Measurements from ENCODE around the gene CCDC195. TPM values are rescaled to one million over a fixed set of nuclear protein-coding genes. Genes with fewer than 3 reads are reported as not detected.

The CCDC195 gene, protein sequence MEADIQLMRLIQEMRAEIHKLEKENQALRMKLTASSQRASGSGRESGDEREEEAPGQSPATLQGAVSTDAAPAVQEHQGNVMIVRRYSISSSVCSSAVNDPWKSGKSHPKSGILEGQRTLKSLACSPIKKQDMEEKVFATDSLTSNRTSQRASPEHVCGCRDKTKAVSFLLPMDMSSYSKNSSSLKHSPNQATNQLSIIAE
- polyA plus RNA-seq (2012; ENCODE audit: insufficient read depth, insufficient read length, low read depth), result not detected

DNA sequence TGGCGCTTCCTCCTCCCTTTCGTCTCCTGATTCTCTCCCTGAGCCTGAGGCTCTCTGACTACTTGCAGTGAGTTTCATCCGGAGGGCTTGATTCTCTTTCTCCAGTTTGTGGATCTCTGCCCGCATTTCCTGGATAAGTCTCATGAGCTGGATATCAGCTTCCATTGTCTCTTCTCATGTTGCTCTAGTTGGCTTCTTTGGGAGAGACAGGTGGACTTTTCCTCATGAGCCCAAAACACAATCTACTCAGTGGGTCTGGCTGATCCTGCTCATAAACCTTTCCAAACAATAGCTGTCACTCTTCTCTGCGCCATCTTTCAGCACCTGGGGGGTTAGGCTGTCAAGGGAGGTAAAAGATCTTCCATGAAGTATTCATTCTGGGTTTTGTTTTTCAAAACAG lies at the start of gene CCDC195:
Gene CCDC195 (minus strand): TSS at position 165 of the 400 bp plus-strand sequence. CDS start 0 bp downstream, at position 165.
- no peak for DNase-seq
- no peak within 1 kb of the TSS for H3K4me3 ChIP-seq (ENCODE audit: low read depth, low read length)
- H3K4me1 ChIP-seq, result no peaks in the 10 kb centered on the region
- no peaks in the 10 kb centered on the region for H3K9me3 ChIP-seq
- H3K27me3 ChIP-seq, result no peaks in the 10 kb centered on the region
- no peaks in the 10 kb centered on the region for H3K36me3 ChIP-seq
- TF ChIP-seq, protein P1, sequence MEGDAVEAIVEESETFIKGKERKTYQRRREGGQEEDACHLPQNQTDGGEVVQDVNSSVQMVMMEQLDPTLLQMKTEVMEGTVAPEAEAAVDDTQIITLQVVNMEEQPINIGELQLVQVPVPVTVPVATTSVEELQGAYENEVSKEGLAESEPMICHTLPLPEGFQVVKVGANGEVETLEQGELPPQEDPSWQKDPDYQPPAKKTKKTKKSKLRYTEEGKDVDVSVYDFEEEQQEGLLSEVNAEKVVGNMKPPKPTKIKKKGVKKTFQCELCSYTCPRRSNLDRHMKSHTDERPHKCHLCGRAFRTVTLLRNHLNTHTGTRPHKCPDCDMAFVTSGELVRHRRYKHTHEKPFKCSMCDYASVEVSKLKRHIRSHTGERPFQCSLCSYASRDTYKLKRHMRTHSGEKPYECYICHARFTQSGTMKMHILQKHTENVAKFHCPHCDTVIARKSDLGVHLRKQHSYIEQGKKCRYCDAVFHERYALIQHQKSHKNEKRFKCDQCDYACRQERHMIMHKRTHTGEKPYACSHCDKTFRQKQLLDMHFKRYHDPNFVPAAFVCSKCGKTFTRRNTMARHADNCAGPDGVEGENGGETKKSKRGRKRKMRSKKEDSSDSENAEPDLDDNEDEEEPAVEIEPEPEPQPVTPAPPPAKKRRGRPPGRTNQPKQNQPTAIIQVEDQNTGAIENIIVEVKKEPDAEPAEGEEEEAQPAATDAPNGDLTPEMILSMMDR (IDR thresholded peaks at IDR 0.05; ENCODE audit: low read depth, low read length), result no peak

DNA sequence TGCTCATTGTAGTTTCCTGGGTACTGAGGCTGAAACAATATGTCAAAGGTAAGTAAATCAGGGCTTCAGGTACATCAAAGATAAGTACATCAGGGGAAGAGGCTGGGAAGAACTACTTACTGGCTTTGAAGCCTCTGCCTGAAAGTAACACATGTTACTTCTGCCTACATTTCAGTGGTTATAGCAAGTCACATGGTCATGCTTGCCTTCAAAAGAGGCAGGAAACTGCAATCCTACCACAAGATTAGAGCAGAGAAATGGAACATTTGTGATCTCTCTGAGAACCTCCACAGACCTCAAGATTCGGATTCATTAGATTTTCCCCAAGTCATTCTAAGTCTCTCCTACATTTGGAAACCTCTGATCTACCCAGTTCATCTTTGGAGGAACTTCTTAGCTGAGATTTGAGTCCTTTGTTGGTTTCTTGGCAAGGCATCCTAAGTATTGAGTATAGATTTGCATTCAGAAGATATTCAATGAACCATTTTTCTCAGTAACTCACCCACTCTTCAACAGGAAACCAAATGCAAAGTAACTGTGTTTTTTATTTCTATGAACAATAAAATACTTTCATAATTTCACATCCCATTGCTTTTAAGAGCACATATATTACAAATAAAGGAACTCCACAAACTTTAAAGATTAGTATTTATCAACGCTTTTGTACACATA lies 48.5 kb upstream of the CCDC195 start:
- no peak overlapping the region for H3K4me3 ChIP-seq (ENCODE audit: low read depth, low read length)
- H3K9me3 ChIP-seq, result no peaks in the 10 kb centered on the region
- no peaks in the 10 kb centered on the region for H3K36me3 ChIP-seq
- TF ChIP-seq, protein P1 (IDR thresholded peaks at IDR 0.05; ENCODE audit: low read depth, low read length), result no peak
- H3K27me3 ChIP-seq, result no peaks in the 10 kb centered on the region
- no peak for DNase-seq
- H3K4me1 ChIP-seq, result no peaks in the 10 kb centered on the region

DNA sequence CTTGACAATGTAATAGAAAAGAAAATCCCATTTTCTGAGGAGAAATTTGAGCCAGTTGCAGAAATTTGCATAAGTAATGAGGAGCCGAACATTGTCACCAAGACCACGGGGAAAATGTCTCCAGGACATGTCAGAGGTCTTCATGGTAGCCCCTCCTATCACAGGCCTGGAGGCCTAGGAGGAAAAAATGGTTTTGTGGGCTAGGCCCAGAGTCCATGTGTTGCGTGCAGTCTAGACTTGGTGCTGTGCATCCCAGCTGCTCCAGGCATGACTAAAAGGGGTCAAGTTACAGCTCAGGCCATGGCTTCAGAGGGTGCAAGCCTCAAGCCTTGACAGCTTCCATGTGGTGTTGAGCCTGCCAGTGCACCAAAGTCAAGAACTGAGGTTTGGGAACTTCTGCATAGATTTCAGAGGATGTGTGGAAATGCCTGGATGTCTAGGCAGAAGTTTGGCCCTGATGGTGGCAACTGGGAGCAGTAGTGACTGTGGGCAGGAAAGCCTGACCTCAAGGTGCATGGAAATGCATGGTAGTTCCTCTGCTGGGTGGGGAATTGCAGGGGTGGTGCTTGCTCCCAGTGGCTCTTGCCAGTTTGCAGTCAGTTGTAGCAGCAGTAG lies 41.9 kb upstream of the CCDC195 start:
- no peaks in the 10 kb centered on the region for H3K36me3 ChIP-seq
- no peaks in the 10 kb centered on the region for H3K4me1 ChIP-seq
- DNase-seq, result no peak
- no peak overlapping the region for H3K4me3 ChIP-seq (ENCODE audit: low read depth, low read length)
- TF ChIP-seq, protein P1 (IDR thresholded peaks at IDR 0.05; ENCODE audit: low read depth, low read length), result no peak
- H3K9me3 ChIP-seq, result no peaks in the 10 kb centered on the region
- H3K27me3 ChIP-seq, result no peaks in the 10 kb centered on the region

DNA sequence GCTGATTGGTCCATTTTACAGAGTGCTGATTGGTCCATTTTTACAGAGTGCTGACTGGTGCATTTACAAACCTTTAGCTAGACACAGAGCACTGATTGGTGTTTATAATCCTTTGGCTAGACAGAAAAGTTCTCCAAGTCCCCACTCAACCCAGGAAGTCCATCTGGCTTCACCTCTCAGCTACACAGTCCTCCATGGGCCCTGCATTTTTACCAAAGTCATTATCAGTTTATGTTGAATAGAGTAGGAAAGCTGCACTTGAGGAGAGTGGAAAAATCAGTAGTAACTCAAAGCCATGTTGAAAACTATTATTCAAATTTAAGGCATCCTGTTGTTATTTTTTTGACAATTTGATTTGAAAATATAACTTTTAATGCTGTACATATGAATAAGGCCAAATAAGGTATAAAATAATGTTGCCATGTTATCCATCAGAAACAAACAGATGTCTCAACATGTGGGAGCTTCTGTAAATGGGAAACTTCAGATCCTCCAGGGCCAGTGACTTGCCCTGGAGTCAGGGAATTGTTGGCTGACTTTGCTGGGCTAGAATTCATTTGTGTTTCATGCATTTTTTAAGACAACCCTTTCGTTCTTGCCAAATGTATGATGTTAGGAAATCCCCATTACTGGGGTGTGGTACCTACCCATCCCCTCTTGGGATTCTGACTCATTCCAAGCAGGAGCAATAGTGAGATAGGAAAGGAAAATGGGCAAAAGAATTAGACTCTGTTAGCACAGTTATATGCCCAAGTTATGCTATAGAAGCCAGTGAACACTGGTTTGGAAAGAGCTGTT lies 37.8 kb upstream of the CCDC195 start:
- no peaks in the 10 kb centered on the region for H3K4me1 ChIP-seq
- no peaks in the 10 kb centered on the region for H3K9me3 ChIP-seq
- no peak for DNase-seq
- H3K36me3 ChIP-seq, result no peaks in the 10 kb centered on the region
- no peaks in the 10 kb centered on the region for H3K27me3 ChIP-seq
- no peak overlapping the region for H3K4me3 ChIP-seq (ENCODE audit: low read depth, low read length)
- TF ChIP-seq, protein P1 (IDR thresholded peaks at IDR 0.05; ENCODE audit: low read depth, low read length), result no peak

DNA sequence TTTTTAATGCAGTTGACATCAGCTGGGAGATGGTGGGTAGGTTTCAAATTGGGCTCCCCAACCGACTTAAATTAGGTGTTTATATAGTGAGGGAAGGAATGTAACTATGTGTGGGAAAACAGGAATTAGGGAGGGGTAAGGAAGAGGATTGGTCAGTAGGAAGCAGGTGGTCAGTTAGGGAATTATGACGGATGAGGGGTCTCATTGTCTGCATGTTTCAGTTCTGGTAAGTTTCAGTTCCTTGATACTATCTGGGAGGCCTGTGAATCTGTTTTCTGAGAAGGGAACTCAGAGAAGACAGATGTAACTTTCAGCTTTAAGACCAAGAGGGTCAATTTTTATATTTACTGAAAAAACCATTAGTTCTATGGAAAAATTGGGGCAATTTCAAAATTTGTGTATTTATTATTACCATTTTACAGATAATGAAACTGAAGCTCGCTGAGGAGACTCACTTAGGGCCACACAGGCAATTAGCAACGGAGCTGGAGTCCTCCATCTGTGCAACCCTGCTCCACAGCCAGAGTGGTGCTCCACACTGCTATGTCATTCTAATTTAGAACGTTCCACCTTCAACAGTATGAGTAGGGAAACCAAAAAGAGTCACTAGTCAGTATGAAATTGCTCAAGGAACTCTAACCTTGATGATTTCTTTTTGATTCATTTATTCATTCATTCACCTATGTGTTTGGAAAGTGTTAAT lies 36.0 kb upstream of the CCDC195 start:
- Histone ChIP-seq H3K9me3 (no peaks in the 10 kb centered on the region), H3K27me3 (no peaks in the 10 kb centered on the region), H3K36me3 (no peaks in the 10 kb centered on the region), H3K4me1 (no peaks in the 10 kb centered on the region), H3K4me3 (ENCODE audit: low read depth, low read length) (no peak overlapping the region)
- DNase-seq, result no peak
- TF ChIP-seq, protein P1 (IDR thresholded peaks at IDR 0.05; ENCODE audit: low read depth, low read length), result no peak
